Loucy (cell line): ENCODE data around the gene NCOA6.

Experiments
- CTCF ChIP-seq: fragments of 200-600 bp; sonication (generic); conservative IDR thresholded peaks from 2 replicates; pipeline ENCODE4 v1.5.1; 2014; ENCODE audit warnings: mild to moderate bottlenecking, antibody characterized with exemption, low read length
- EZH2phosphoT487 ChIP-seq: fragments of 200-600 bp; IDR thresholded peaks from 2 replicates; pipeline ENCODE4 v1.6.1; 2018; ENCODE audit warnings: antibody characterized with exemption, mild to moderate bottlenecking, moderate library complexity, borderline replicate concordance

GRCh38 chr20:34842143-34842542 is 16.7 kb upstream of the NCOA6 start:
- TF ChIP-seq CTCF (no peak), EZH2phosphoT487 (no peak)
